SK-N-SH (cell line): ENCODE data around the gene SFXN1. TPM values are rescaled to one million over a fixed set of nuclear protein-coding genes. Genes with fewer than 3 reads are reported as not detected.

Experiments
- CTCF ChIA-PET: fragments of 300-600, 350-600 bp; formaldehyde crosslinking; extraction: SDS; loops from one replicate; lab custom pipeline; 2021; lab: Yijun Ruan, JAX
- POLR2A ChIA-PET: fragments of 350-600 bp; sonication (Branson Sonifier 250); formaldehyde crosslinking; extraction: SDS; loops from one replicate; lab custom pipeline; 2020; ENCODE audit warnings: antibody characterized with exemption, inconsistent platforms; lab: Yijun Ruan, JAX
- DNase-seq: peaks from one replicate; pipeline ENCODE4 v3.0.0; 2012
- H2AFZ ChIP-seq: fragments of 200-600 bp; sonication (generic); 2 replicates; pipeline ENCODE4 v1.8.1; 2016; ENCODE audit warnings: antibody characterized with exemption, mild to moderate bottlenecking, low read depth
- H3F3A ChIP-seq: fragments of 200-600 bp; sonication (generic); replicated peaks from 2 replicates; pipeline ENCODE3; 2016; ENCODE audit warnings: antibody characterized with exemption, mild to moderate bottlenecking; ENCODE audit not compliant: insufficient read depth
- H3K27ac ChIP-seq, 2 experiments: fragments of 200-500 bp in 1 of 2; fragments of 200-600 bp in 1 of 2; sonication (Bioruptor generic) in 1 of 2; sonication (generic), shearing (Covaris generic) in 1 of 2; 2 replicates each; pipeline versions ENCODE4 v1.5.1 to v1.6.1; 2014 to 2016; ENCODE audit warnings: low read depth in 2 of 2, inconsistent platforms in 1 of 2, low read length in 1 of 2, mild to moderate bottlenecking in 1 of 2, mixed read lengths in 1 of 2
- H3K27me3 ChIP-seq: fragments of 200-600 bp; sonication (generic), shearing (Covaris generic); 2 replicates; pipeline ENCODE4 v1.6.1; 2016; ENCODE audit warnings: mixed run types; ENCODE audit not compliant: insufficient read depth
- H3K36me3 ChIP-seq, 2 experiments: fragments of 200-500 bp in 1 of 2; fragments of 200-600 bp in 1 of 2; sonication (Bioruptor generic) in 1 of 2; sonication (generic) in 1 of 2; replicated peaks in 1 of 2; 2 replicates each; pipeline versions ENCODE3 to v1.5.1; 2014 to 2016; ENCODE audit warnings: low read length in 1 of 2, mild to moderate bottlenecking in 1 of 2; ENCODE audit not compliant: insufficient read depth in 2 of 2, control insufficient read depth in 1 of 2
- H3K4me1 ChIP-seq, 2 experiments: fragments of 200-500 bp in 1 of 2; fragments of 200-600 bp in 1 of 2; sonication (Bioruptor generic) in 1 of 2; sonication (generic), shearing (Covaris generic) in 1 of 2; 2 replicates each; pipeline versions ENCODE4 v1.5.1 to v1.6.1; 2014 to 2016; ENCODE audit warnings: low read depth in 1 of 2, low read length in 1 of 2, mixed run types in 1 of 2; ENCODE audit not compliant: insufficient read depth in 2 of 2, control insufficient read depth in 1 of 2
- H3K4me2 ChIP-seq: fragments of 200-600 bp; sonication (generic), shearing (Covaris generic); 2 replicates; pipeline ENCODE4 v1.6.1; 2017; ENCODE audit warnings: mixed run types
- H3K4me3 ChIP-seq, 2 experiments: fragments of 200-500 bp in 1 of 2; fragments of 200-600 bp in 1 of 2; sonication (Bioruptor generic) in 1 of 2; sonication (generic), shearing (Covaris generic) in 1 of 2; 2 replicates each; pipeline versions ENCODE4 v1.5.1 to v1.8.1; 2014 to 2016; ENCODE audit warnings: low read depth in 2 of 2, inconsistent platforms in 1 of 2, low read length in 1 of 2, mild to moderate bottlenecking in 1 of 2, mixed read lengths in 1 of 2, moderate library complexity in 1 of 2
- H3K79me2 ChIP-seq: fragments of 200-600 bp; sonication (generic); 2 replicates; pipeline ENCODE4 v1.8.1; 2017; ENCODE audit warnings: mild to moderate bottlenecking; ENCODE audit not compliant: insufficient read depth
- H3K9ac ChIP-seq: fragments of 200-600 bp; sonication (generic); 2 replicates; pipeline ENCODE4 v1.6.1; 2017; ENCODE audit warnings: mixed run types
- H3K9me2 ChIP-seq: fragments of 200-600 bp; sonication (generic); 2 replicates; pipeline ENCODE4 v1.6.1; 2017; ENCODE audit warnings: mixed run types
- H3K9me3 ChIP-seq: fragments of 200-600 bp; sonication (generic); 2 replicates; pipeline ENCODE4 v1.6.1; 2017; ENCODE audit warnings: mixed run types, mild to moderate bottlenecking, moderate library complexity
- H4K20me1 ChIP-seq: fragments of 200-600 bp; sonication (generic); 2 replicates; pipeline ENCODE4 v1.6.1; 2017; ENCODE audit warnings: mild to moderate bottlenecking, mixed run types; ENCODE audit not compliant: insufficient read depth
- CTCF ChIP-seq: fragments of 200-600 bp; sonication (generic); IDR thresholded peaks from 2 replicates; pipeline ENCODE4 v1.6.1; 2017; ENCODE audit warnings: antibody characterized with exemption, mild to moderate bottlenecking, moderate library complexity
- ELF1 ChIP-seq: IDR thresholded peaks from 2 replicates; pipeline ENCODE4 v1.4.0; 2012
- EP300 ChIP-seq, 2 experiments: IDR thresholded peaks; 2 replicates each; pipeline versions ENCODE4 v1.4.0 to v1.6.1; 2012; ENCODE audit warnings: borderline replicate concordance in 1 of 2, low read depth in 1 of 2, low read length in 1 of 2
- EZH2phosphoT487 ChIP-seq: fragments of 200-600 bp; sonication (generic); IDR thresholded peaks from 2 replicates; pipeline ENCODE4 v1.6.1; 2017; ENCODE audit warnings: low read depth, mixed run types, mild to moderate bottlenecking, antibody characterized with exemption, moderate library complexity, borderline replicate concordance
- FOSL2 ChIP-seq: IDR thresholded peaks from 2 replicates; pipeline ENCODE4 v1.4.0; 2012; ENCODE audit warnings: low read depth, mild to moderate bottlenecking, moderate library complexity, borderline replicate concordance
- GATA2 ChIP-seq: sonication (generic); formaldehyde crosslinking; IDR thresholded peaks from 2 replicates; pipeline ENCODE4 v1.5.0; 2020; ENCODE audit warnings: mild to moderate bottlenecking, missing genetic modification reagents
- IRF3 ChIP-seq: fragments of 150-350 bp; IDR thresholded peaks from 2 replicates; pipeline ENCODE4 v1.6.1; 2016; ENCODE audit warnings: mild to moderate bottlenecking, low read depth, low read length
- MAX ChIP-seq: IDR thresholded peaks from 2 replicates; pipeline ENCODE4 v1.4.0; 2012; ENCODE audit warnings: low read depth
- MXI1 ChIP-seq: IDR thresholded peaks from 2 replicates; pipeline ENCODE4 v1.6.1; 2012; ENCODE audit warnings: mild to moderate bottlenecking, low read depth, low read length, improper control_type of control experiment
- POLR2AphosphoS5 ChIP-seq: IDR thresholded peaks from 2 replicates; pipeline ENCODE4 v1.6.1; 2012; ENCODE audit warnings: low read depth, low read length
- REST ChIP-seq: IDR thresholded peaks from 2 replicates; pipeline ENCODE4 v1.6.1; 2012; ENCODE audit warnings: mild to moderate bottlenecking, low read depth, low read length, moderate library complexity
- RFX5 ChIP-seq: IDR thresholded peaks from 2 replicates; pipeline ENCODE4 v1.6.1; 2012; ENCODE audit warnings: mild to moderate bottlenecking, improper control_type of control experiment, low read length
- RXRA ChIP-seq: IDR thresholded peaks from 2 replicates; pipeline ENCODE4 v1.4.0; 2012; ENCODE audit warnings: low read depth, mild to moderate bottlenecking, borderline replicate concordance
- SIN3A ChIP-seq: IDR thresholded peaks from 2 replicates; pipeline ENCODE4 v1.6.1; 2012; ENCODE audit warnings: low read depth, mild to moderate bottlenecking, low read length, moderate library complexity, borderline replicate concordance
- SMC3 ChIP-seq: IDR thresholded peaks from 2 replicates; pipeline ENCODE4 v1.6.1; 2012; ENCODE audit warnings: low read depth, low read length, improper control_type of control experiment
- TCF12 ChIP-seq: IDR thresholded peaks from 2 replicates; pipeline ENCODE4 v1.4.0; 2012
- USF1 ChIP-seq: IDR thresholded peaks from 2 replicates; pipeline ENCODE4 v1.4.0; 2012; ENCODE audit warnings: low read depth, borderline replicate concordance
- WGBS: methylation state at CpG from one replicate; pipeline ENCODE4 v1.1.6; 2017; ENCODE audit warnings: low lambda C conversion rate; 5-methylcytosine and 5-hydroxymethylcytosine counted together
- polyA plus RNA-seq, 3 experiments: library from polyadenylated mRNA; depleted of rRNA; stranded (reverse); fragments of >200 nt; gene quantifications; 2 replicates each; pipeline ENCODE4 v1.2.3, GENCODE V29; 2012

Gene SFXN1
- polyA plus RNA-seq, 1 of the 3 experiments (the other 2 are of a cell fraction), result 73.6 TPM

GRCh38 chr5:175489693-175490443 lies 11.5 kb downstream of the SFXN1 start:
- no peak for TF ChIP-seq MXI1
- no peak for TF ChIP-seq ELF1
- no peak for TF ChIP-seq FOSL2
- TF ChIP-seq EZH2phosphoT487, result no peak
- TF ChIP-seq MAX, result no peak
- no peak for TF ChIP-seq GATA2 (CRISPR knock-in tag)
- no peak for TF ChIP-seq EP300 (IDR thresholded peaks at IDR 0.05; ENCODE audit: borderline replicate concordance in 1 of 2, low read depth in 1 of 2, low read length in 1 of 2)

GRCh38 chr5:175491223-175491622 lies 12.9 kb downstream of the SFXN1 start:
- H3K9me3 ChIP-seq, result no peaks in the 10 kb centered on the region
- 91% methylated on average over 6 of the region's 6 CpGs for WGBS
- H3K4me1 ChIP-seq, result no peaks in the 10 kb centered on the region; a peak in 2 of 4 replicates
- no peak overlapping the region for H3K4me3 ChIP-seq
- H3F3A ChIP-seq, result no peaks in the 10 kb centered on the region
- no peaks in the 10 kb centered on the region for H3K27me3 ChIP-seq
- no peak overlapping the region for H3K9ac ChIP-seq
- no peak overlapping the region for H3K4me2 ChIP-seq
- no peaks in the 10 kb centered on the region for H3K9me2 ChIP-seq
- H3K27ac ChIP-seq, result no peak overlapping the region
- ChIA-PET CTCF (interaction anchor here (0.6 to 1.2 kb wide), 3 partner anchors 27 to 534 kb away, joined by 3 to 4 read pairs (median 3); no protein-coding TSS in a partner anchor), POLR2A (no interaction called here)
- DNase-seq, result no peak
- H3K36me3 ChIP-seq, result peaks cover 45 to 48% of the 10 kb centered on the region in 2 experiments
- peaks cover 75% of the 10 kb centered on the region for H3K79me2 ChIP-seq
- no peak overlapping the region for H2AFZ ChIP-seq
- peaks cover 32% of the 10 kb centered on the region; the same call in 1 of the 2 replicates for H4K20me1 ChIP-seq
- no peak for TF ChIP-seq SMC3
- no peak for TF ChIP-seq IRF3
- no peak for TF ChIP-seq RXRA
- TF ChIP-seq ELF1, result no peak
- no peak for TF ChIP-seq SIN3A
- TF ChIP-seq MXI1, result no peak
- no peak for TF ChIP-seq RFX5
- no peak for TF ChIP-seq CTCF
- TF ChIP-seq USF1, result no peak
- TF ChIP-seq GATA2 (CRISPR knock-in tag), result no peak
- TF ChIP-seq REST, result no peak
- TF ChIP-seq EZH2phosphoT487, result no peak
- TF ChIP-seq POLR2AphosphoS5, result no peak
- no peak for TF ChIP-seq MAX
- TF ChIP-seq TCF12, result no peak

More at GRCh38 chr5:175489693-175490443, 11.5 kb downstream of the SFXN1 start:
- DNase-seq, result no peak
- Histone ChIP-seq H3K27me3 (no peaks in the 10 kb centered on the region), H3K9me3 (no peaks in the 10 kb centered on the region), H4K20me1 (peaks cover 44% of the 10 kb centered on the region), H3K9ac (no peak overlapping the region), H2AFZ (no peak overlapping the region), H3K9me2 (no peaks in the 10 kb centered on the region), H3K36me3 (peaks cover 38 to 55% of the 10 kb centered on the region in 2 experiments), H3K4me2 (no peak overlapping the region), H3K79me2 (peaks cover 82% of the 10 kb centered on the region), H3K27ac (no peak overlapping the region; a peak in 1 of 4 replicates), H3K4me1 (no peaks in the 10 kb centered on the region; a peak in 2 of 4 replicates), H3K4me3 (no peak overlapping the region), H3F3A (no peaks in the 10 kb centered on the region)
- ChIA-PET POLR2A (no interaction called here), CTCF (interaction anchor here (1.1 kb wide), 2 partner anchors 25 to 45 kb away, joined by 4 to 5 read pairs; no protein-coding TSS in a partner anchor)
- WGBS, result 81% methylated on average over 6 of the region's 6 CpGs
